Loucy (cell line): ENCODE measurements around the gene KRTAP10-5.

ENCODE experiments used
- H2AFZ ChIP-seq: fragments of 200-600 bp; sonication (generic); 2 replicates; pipeline ENCODE4 v1.6.0; 2016; ENCODE audit warnings: antibody characterized with exemption, mild to moderate bottlenecking, low read length, moderate library complexity
- H3F3A ChIP-seq: fragments of 200-600 bp; 2 replicates; pipeline ENCODE4 v1.6.0; 2016; ENCODE audit warnings: antibody characterized with exemption, low read depth, mild to moderate bottlenecking
- H3K27me3 ChIP-seq: fragments of 200-600 bp; sonication (generic); 2 replicates; pipeline ENCODE4 v1.6.1; 2014; ENCODE audit warnings: low read length, mild to moderate bottlenecking; ENCODE audit not compliant: insufficient read depth, poor library complexity, severe bottlenecking
- H3K36me3 ChIP-seq: fragments of 200-600 bp; sonication (generic); 2 replicates; pipeline ENCODE4 v1.6.1; 2016; ENCODE audit warnings: low read length; ENCODE audit not compliant: insufficient read depth
- H3K4me1 ChIP-seq: fragments of 200-600 bp; sonication (generic); 2 replicates; pipeline ENCODE4 v1.5.1; 2014; ENCODE audit warnings: low read length, mild to moderate bottlenecking; ENCODE audit not compliant: insufficient read depth, poor library complexity, severe bottlenecking
- H3K4me2 ChIP-seq: fragments of 200-600 bp; sonication (generic); 2 replicates; pipeline ENCODE4 v1.6.0; 2014; ENCODE audit warnings: antibody characterized with exemption, low read length, low read depth, mild to moderate bottlenecking; ENCODE audit not compliant: poor library complexity, severe bottlenecking
- H3K4me3 ChIP-seq: fragments of 200-600 bp; sonication (generic); 2 replicates; pipeline ENCODE4 v1.5.1; 2014; ENCODE audit warnings: low read length, mild to moderate bottlenecking, mixed read lengths; ENCODE audit not compliant: poor library complexity, severe bottlenecking
- H3K79me2 ChIP-seq: fragments of 200-600 bp; sonication (generic); 2 replicates; pipeline ENCODE4 v1.6.1; 2014; ENCODE audit warnings: low read length; ENCODE audit not compliant: insufficient read depth
- H3K9ac ChIP-seq: fragments of 200-600 bp; sonication (generic); 2 replicates; pipeline ENCODE4 v1.6.0; 2014; ENCODE audit warnings: mild to moderate bottlenecking, low read depth, low read length, moderate library complexity; ENCODE audit not compliant: poor library complexity, severe bottlenecking
- H3K9me2 ChIP-seq: fragments of 200-600 bp; sonication (generic); replicated peaks from 2 replicates; pipeline ENCODE4 v1.6.1; 2016; ENCODE audit warnings: low read depth, low read length, mixed read lengths
- H3K9me3 ChIP-seq: fragments of 200-600 bp; sonication (generic); 2 replicates; pipeline ENCODE4 v1.6.1; 2014; ENCODE audit warnings: mild to moderate bottlenecking, antibody characterized with exemption, low read length, low read depth; ENCODE audit not compliant: insufficient read depth
- H4K20me1 ChIP-seq: fragments of 200-600 bp; sonication (generic); 2 replicates; pipeline ENCODE4 v1.6.0; 2014; ENCODE audit warnings: antibody characterized with exemption, low read length, mild to moderate bottlenecking; ENCODE audit not compliant: insufficient read depth, poor library complexity, severe bottlenecking
- EZH2phosphoT487 ChIP-seq: fragments of 200-600 bp; IDR thresholded peaks from 2 replicates; pipeline ENCODE4 v1.6.1; 2018; ENCODE audit warnings: antibody characterized with exemption, mild to moderate bottlenecking, moderate library complexity, borderline replicate concordance
- TF ChIP-seq, protein P1 (sequence below): fragments of 200-600 bp; sonication (generic); conservative IDR thresholded peaks from 2 replicates; pipeline ENCODE4 v1.5.1; 2014; ENCODE audit warnings: mild to moderate bottlenecking, antibody characterized with exemption, low read length

KRTAP10-5 gene

DNA sequence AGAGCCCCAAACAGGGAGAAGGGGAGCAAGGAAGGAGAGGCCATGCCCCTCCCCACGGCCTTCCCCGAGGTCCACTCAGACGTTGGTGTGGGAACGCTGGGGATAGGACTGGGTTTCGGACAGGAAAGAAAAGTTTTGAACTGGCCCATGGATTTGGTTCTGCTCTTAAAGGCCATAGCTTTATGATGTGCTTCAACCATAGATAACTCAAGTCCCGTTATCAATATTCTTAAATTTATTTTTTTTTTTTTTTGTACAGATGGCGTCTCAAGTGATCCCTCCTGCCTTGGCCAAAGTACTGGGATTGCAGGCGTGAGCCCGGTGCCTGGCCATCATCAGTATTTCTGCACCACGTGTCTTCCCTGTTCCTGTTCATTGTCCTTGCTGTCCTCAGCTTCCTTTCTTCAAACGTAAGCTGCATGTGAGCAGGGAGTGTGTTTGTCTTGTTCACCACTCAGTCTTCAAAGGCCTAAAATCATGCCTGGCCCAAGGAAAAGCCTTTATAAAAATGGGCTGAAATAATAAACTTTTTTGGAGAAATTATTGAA, 39.6 kb downstream of the KRTAP10-5 start:
- H3K79me2 ChIP-seq, result no peaks in the 10 kb centered on the region
- H4K20me1 ChIP-seq, result no peaks in the 10 kb centered on the region

DNA sequence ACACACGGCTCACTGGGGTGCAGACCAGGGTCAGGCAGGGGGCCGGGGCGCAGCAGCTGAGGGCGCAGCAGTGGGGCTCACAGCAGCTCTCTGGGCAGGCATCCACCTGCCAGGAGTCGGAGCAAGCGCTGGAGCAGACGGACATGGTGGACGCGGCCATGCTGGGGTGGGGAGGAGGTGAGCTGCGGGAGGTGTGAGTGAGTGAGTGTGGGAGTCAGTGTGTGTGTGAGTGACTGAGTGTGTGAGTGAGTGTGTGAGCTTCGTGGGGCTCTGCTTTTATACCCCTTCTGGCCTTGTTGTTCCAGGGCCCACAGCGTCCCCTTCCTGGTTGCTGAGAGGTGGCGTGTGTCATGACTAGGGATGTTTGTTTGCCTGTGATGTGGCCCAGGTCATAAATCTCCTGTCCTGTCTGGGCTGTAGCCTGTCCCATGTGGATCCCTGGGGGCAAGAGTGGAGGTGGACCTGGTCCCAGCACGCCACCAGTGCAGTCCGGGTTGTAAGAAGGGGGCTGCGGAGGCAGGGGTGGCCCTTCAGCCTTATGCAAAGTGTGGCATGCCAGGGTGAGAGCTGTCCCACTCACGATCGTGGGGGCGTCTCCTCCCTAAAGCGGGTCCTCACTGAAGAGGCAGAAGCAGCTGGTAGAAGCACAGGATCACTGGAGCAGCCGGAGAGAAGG, 40.3 kb downstream of the KRTAP10-5 start, which contains the start of gene KRTAP10-1:
Gene KRTAP10-1, minus strand, starts transcription at position 205 of the 676 bp plus-strand sequence. Its CDS starts 45 bp downstream, at position 160.
- H3K27me3 ChIP-seq, result no peaks in the 10 kb centered on the region
- H4K20me1 ChIP-seq, result no peaks in the 10 kb centered on the region

More for the DNA sequence above, 39.6 kb downstream of the KRTAP10-5 start:
- H3K36me3 ChIP-seq, result no peaks in the 10 kb centered on the region
- TF ChIP-seq, protein P1, sequence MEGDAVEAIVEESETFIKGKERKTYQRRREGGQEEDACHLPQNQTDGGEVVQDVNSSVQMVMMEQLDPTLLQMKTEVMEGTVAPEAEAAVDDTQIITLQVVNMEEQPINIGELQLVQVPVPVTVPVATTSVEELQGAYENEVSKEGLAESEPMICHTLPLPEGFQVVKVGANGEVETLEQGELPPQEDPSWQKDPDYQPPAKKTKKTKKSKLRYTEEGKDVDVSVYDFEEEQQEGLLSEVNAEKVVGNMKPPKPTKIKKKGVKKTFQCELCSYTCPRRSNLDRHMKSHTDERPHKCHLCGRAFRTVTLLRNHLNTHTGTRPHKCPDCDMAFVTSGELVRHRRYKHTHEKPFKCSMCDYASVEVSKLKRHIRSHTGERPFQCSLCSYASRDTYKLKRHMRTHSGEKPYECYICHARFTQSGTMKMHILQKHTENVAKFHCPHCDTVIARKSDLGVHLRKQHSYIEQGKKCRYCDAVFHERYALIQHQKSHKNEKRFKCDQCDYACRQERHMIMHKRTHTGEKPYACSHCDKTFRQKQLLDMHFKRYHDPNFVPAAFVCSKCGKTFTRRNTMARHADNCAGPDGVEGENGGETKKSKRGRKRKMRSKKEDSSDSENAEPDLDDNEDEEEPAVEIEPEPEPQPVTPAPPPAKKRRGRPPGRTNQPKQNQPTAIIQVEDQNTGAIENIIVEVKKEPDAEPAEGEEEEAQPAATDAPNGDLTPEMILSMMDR, result no peak
- no peak for TF ChIP-seq EZH2phosphoT487
- peaks cover 6% of the 10 kb centered on the region; the same call in 1 of the 2 replicates for H3K9me3 ChIP-seq
- no peak overlapping the region for H3K9ac ChIP-seq
- no peaks in the 10 kb centered on the region for H3K27me3 ChIP-seq
- no peak overlapping the region for H2AFZ ChIP-seq
- no peaks in the 10 kb centered on the region for H3F3A ChIP-seq
- no peak overlapping the region for H3K4me2 ChIP-seq
- H3K4me3 ChIP-seq, result no peak overlapping the region
- H3K9me2 ChIP-seq, result no peaks in the 10 kb centered on the region
- no peaks in the 10 kb centered on the region for H3K4me1 ChIP-seq

DNA sequence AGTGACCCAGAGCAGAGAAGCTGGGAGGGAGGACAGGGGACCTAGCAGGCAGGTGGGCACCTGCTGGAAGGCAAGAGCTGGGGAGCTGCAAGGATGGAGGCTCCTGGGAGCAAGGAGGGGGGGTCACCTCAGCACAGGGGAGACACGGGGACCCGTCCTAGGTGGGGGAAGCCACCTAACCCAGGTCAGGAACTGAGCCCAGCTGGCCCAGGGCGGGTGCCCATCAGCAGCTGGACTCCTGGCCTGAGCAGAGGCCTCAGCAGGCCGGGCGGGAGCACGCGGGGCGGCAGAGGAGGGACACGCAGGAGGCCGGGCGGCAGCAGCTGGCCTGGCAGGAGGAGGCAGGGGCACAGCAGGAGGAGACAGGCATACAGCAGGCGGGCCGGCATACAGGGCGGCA, 41.4 kb downstream of the KRTAP10-5 start:
- TF ChIP-seq, protein P1, result no peak
- no peak for TF ChIP-seq EZH2phosphoT487
- Histone ChIP-seq H3K9me3 (no peaks in the 10 kb centered on the region), H3K4me1 (no peaks in the 10 kb centered on the region), H4K20me1 (no peaks in the 10 kb centered on the region), H3K27me3 (no peaks in the 10 kb centered on the region), H3K9me2 (no peaks in the 10 kb centered on the region), H3F3A (no peaks in the 10 kb centered on the region), H3K4me3 (no peak overlapping the region), H3K4me2 (no peak overlapping the region), H3K9ac (no peak overlapping the region), H3K79me2 (no peaks in the 10 kb centered on the region), H3K36me3 (no peaks in the 10 kb centered on the region), H2AFZ (no peak overlapping the region)

More for the DNA sequence above, 40.3 kb downstream of the KRTAP10-5 start, which contains the start of gene KRTAP10-1:
- no peak within 1 kb of the TSS for H3K9ac ChIP-seq
- TF ChIP-seq, protein P1, result no peak
- no peak for TF ChIP-seq EZH2phosphoT487
- H3K36me3 ChIP-seq, result no peaks in the 10 kb centered on the region
- peaks cover 6% of the 10 kb centered on the region; the same call in 1 of the 2 replicates for H3K9me3 ChIP-seq
- no peak within 1 kb of the TSS for H2AFZ ChIP-seq
- no peak within 1 kb of the TSS for H3K4me3 ChIP-seq
- no peaks in the 10 kb centered on the region for H3K4me1 ChIP-seq
- no peaks in the 10 kb centered on the region for H3K79me2 ChIP-seq
- H3K4me2 ChIP-seq, result no peak within 1 kb of the TSS
- no peaks in the 10 kb centered on the region for H3F3A ChIP-seq
- H3K9me2 ChIP-seq, result no peaks in the 10 kb centered on the region
